ENCODE results near the gene ZRANB3. TPM values are rescaled to one million over a fixed set of nuclear protein-coding genes. Genes with fewer than 3 reads are reported as not detected.

The ZRANB3 gene
- total RNA-seq, result 6.7 and 9.0 TPM in 2 replicates

DNA sequence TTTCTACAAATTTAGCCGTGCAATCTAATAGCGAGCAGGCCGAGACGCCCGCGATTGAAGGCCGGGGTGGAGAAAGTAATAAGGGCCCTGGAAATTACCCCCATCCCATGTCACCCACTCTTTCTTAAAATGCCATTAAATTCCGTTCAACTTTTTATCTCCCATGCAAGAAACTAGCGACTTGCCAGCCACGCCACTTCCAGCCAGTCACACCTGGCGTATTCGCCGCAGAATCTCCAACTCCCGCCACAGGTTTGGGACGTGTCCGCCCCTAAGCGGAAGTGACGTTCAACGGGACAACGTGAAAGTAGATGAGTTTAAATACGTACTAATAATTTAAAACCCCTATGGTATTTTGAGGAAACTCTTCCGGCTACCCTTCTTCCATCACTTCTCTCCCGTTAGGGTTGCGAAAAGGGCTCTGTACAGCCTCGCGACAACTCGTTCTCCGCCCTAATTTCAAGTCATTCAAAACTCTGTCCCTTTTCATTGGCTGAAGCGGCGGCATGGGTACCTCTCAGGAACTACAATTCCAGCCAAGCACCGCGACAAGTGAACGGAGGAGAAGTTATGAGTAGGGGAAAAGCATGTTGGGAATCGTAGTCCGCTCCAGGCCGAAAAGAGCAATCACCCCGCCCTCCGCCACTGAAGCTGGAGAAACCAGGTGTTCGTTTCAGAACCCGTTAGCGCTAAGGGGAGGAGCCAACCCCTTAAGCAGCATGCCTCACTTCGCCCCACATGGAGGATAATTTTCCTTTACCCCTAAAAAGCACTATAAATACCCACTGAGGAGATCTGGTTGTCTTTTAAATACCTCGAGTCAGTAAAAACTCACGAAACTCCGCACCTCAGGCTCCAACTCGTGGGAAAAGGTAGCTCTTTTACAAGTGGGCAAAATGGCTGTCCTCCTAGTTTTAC is at the start of gene ZRANB3:
TSS of gene ZRANB3 (minus strand) at position 906 of the 918 bp plus-strand sequence.

DNA sequence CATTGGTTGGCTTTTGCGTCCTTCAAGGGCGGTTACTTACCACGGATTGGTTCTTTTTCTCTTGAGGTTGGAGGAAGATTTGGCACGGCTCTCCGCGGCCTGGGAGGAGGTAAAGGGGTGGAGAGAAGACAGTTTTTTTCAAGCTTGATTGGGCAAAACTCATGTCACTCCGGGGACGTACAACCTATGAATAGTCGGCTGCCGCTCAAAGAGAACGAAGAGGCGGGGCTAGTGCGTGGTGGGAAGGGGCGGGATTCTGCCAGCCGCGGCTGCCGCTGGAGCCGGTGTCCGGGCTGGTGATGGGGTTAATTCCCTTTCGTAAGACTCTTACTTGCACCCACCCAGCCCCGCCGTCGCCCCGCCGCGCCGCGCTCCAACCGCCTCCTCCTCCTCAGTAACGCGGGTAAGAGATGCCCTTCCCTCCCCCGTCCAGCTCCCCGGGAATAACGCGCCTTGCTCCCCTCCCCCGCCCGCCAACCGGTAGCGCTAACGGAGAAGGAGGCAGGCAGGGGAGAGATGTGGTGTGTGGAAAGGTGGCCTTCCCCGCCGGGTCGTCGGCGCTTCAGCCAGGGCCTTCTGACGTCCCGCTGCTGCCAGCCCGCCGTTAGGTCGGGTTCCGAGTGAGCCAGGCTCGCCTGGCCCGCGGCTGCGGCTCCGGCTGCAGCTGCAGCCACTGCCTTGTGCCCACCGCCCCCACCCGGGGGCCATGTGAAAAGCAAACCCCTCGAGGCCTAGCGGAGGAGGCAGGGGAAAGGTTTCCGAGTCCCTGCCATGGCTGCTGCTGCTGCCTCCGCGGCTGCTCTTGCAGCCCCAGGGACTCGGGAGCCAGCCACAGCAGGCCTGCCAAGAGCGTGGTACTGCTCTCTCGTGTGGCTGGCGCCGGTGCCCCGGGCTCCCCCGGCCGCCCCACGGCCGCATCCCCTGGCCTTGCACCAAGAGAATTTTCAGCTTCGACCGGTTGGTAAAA is 496 bp upstream of the ZRANB3 start, which contains the start of gene R3HDM1:
TSS of gene R3HDM1 (plus strand) at position 254 of the 967 bp plus-strand sequence. CDS start 73,362 bp downstream, outside the sequence.

Other genes starting within 250 kb of the ZRANB3 start
- gene R3HDM1, start 266 bp upstream of the ZRANB3 start, total RNA-seq, result 13.2 and 19.3 TPM in 2 replicates
- 41.9 and 55.8 TPM in 2 replicates for gene UBXN4, start 210.6 kb upstream of the ZRANB3 start, total RNA-seq